Activated CD8-positive, alpha-beta memory T cell treated with anti-CD3 and anti-CD28 coated beads for 48 hours (primary cell): Measurements from ENCODE around the gene TMEM161B.
A peak's percentile ranks its signal among the peaks of the same experiment; 100 is the strongest.
"Not testable (repeated sequence)": the region's sequence is repeated elsewhere in the genome, so short reads cannot be mapped to it uniquely, and the experiment has no call there.

Experiments
- DNase-seq, 3 experiments: peaks; one replicate each; pipeline ENCODE4 v3.0.0-alpha.2; 2020; ENCODE audit warnings: low read depth in 2 of 3, low spot score in 2 of 3

The TMEM161B gene

DNA sequence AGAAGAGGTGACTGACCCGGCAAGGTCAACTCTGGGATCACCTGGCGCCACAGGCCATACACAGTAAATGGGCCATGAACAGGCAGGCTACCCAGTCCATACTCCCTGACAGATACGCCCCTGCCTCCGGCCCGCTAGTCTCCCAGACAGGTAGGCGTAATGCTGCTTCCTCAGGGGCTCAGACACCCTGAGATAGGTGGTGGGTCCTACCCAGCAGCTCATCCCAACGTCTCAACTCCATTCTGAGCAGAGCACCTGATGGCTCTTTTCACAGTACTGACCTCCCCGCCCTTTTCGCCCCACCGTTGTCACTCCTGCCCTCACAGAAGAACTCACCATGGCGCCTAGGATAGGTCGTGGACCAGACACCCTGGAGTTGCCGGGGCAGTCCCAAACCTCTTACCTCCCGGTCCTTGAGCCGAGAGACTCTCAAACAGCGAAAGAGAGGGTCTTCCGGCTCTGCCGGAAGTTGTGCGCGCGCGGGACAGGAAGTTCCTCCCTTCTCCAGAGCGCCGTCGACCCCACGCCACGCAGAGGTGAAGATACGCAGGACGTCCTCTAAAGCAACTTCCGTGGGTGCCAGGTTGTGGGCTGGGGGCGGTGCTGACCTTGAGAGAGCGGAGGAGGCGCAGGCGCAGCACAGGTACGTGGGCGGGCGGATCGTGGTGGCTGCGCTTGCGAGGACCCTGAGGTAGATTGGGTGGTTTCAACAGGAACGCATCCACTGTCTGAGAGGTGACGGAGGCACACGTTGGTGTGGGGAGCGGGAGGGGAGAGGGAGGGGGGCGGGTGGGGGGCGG is at the start of gene TMEM161B:
Gene TMEM161B, minus strand, starts transcription at position 461 of the 800 bp plus-strand sequence. Its CDS starts 122 bp downstream, at position 339.
- DNase-seq: peak; percentile 79 to 86 (median 80)

DNA sequence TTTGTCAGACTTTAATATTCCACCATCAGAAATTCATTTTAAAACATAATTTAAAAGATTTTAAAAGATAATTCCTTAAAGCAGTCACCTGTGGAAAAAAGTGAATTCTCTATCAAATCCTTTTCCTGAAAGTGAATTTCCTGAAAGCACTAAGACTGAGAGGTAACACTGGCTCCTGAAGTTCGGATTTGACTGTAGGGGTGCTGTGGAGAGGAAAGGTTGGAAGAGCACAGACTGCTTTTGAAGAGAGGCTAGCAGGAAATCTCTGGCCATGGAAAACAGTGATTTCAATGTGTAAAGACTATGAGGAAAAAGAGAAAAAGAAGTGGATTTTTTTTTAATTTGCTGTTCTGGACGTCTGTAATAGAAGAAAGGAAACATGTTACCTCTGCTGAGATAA is 35.7 kb upstream of the TMEM161B start:
- DNase-seq: no peak

- no peak for DNase-seq
These were observed 29.8 kb upstream of the TMEM161B start for GRCh38 chr5:88298425-88298824.

GRCh38 chr5:88290801-88291200 is 22.2 kb upstream of the TMEM161B start:
- DNase-seq: no peak

DNA sequence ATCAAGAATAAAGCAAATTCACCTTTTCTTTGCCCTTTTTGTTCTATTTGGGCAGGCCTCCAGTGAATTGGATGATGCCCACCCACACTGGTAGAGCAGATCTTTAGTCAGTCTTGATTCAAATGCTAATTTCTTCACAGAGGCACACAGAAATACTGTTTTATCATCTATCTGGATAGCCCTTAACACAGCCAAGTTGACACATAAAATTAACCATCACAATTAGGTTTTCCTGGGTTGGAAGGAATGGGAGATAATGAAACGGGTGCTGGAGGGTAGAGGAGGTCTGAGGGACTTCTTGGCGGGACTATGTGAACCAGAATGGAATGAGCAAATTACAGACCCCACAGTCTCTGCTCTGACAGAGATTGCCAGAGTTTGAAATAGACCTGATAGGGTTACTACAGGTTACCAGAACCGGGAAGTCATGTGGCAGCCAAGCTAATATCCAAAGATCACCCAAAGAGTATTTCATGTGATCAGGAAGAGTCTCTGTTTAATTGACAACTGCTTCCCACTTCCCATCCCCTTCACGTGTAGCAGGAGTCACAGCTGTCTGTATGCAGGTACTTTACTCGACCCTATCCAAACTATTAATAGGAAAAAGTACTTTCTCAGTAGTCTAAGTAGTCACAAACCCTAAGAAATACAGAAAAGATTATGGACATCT is 20.0 kb upstream of the TMEM161B start:
- no peak for DNase-seq

GRCh38 chr5:88287846-88288527 is 19.3 kb upstream of the TMEM161B start:
- DNase-seq: no peak

GRCh38 chr5:88287302-88287701 is 18.7 kb upstream of the TMEM161B start:
- DNase-seq: no peak

GRCh38 chr5:88283690-88284089 is 15.0 kb upstream of the TMEM161B start:
- no peak for DNase-seq

GRCh38 chr5:88281322-88281721 is 12.7 kb upstream of the TMEM161B start:
- DNase-seq: no peak

- DNase-seq: no peak
These were observed 10.9 kb upstream of the TMEM161B start for GRCh38 chr5:88279584-88279983.

DNA sequence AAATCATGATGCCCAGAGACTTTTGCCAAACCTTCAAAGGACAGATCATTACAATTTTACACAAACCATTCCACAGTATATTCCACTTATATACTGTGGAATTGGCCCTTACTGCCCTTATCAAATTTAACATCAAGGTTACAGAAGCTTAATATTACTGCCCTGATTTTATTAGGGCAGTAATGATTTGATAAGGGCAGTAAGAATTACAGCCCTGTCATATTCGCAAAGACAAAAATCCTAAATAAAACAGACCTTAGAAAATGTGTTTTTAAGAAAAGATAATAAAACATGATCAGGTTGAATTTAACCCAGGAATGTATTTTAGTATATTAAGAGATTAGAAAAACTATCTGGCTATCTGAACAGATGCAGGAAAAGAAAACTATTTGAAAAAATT is 7.7 kb upstream of the TMEM161B start:
- DNase-seq: no peak

- no peak for DNase-seq
These were observed 6.9 kb upstream of the TMEM161B start for GRCh38 chr5:88275581-88275980.

- DNase-seq: no peak
These were observed 652 bp upstream of the TMEM161B start for GRCh38 chr5:88269222-88269771.

- DNase-seq: not testable (repeated sequence)
These were observed 4.1 kb downstream of the TMEM161B start for GRCh38 chr5:88264565-88264964.

DNA sequence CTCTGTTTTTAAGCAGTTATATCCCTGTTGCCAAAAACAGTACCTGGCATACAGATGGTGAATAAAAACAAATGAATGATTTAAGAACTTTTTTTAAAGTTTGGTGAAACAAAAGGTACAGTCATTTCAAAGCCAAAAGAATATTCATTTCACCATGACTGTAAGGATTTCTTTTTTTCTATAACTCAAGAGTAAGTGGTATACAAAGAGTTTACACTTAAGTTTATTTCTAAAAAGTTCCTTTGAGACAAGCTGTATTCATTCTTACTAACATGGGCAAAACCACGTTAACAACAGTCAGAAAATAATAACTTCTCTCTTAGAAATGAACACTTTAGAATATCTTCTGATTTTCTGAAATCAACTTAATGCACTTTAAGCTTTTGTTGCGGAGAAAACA is 5.3 kb downstream of the TMEM161B start:
- DNase-seq: no peak

GRCh38 chr5:88262116-88262515 is 6.5 kb downstream of the TMEM161B start:
- no peak for DNase-seq

- DNase-seq: no peak
These were observed 10.0 kb downstream of the TMEM161B start for GRCh38 chr5:88258636-88259035.

GRCh38 chr5:88256872-88257271 is 11.8 kb downstream of the TMEM161B start:
- DNase-seq: no peak

GRCh38 chr5:88256037-88256436 is 12.6 kb downstream of the TMEM161B start:
- no peak for DNase-seq

DNA sequence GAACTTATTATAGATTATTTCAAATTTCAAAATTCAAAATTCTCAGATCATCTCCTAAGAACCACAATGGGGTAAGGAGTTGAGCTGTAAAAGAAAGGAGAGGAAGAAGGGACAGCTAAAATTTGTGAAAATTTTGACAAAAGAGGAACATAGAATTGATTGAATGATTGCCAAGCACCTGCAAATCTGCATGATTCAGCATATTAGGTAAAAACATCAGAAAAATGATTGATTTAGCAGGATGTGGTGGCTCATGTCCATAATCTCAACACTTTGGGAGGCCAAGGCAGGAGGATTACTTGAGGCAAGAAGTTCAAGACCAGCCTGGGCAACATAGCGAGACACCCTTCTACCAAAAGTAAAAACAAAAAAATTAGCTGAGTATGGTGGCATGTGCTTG is 14.3 kb downstream of the TMEM161B start:
- DNase-seq: no peak

GRCh38 chr5:88251048-88251711 is 17.5 kb downstream of the TMEM161B start:
- no peak for DNase-seq
